Measurements from ENCODE around the gene TMEM63A. TPM values are rescaled to one million over a fixed set of nuclear protein-coding genes. Genes with fewer than 3 reads are reported as not detected.

Gene TMEM63A
- total RNA-seq, 2 donors from 2014 or later = 141 to 192 TPM

- Histone ChIP-seq H3K4me3 (no peak overlapping the region), H3K9me3 (no peaks in the 10 kb centered on the region), H3K4me1 (replicated peaks) (no peaks in the 10 kb centered on the region), H3K36me3 (no peaks in the 10 kb centered on the region), H3K27ac (peak overlapping the region in 1 of 2 donors; percentile 52), H3K27me3 (replicated peaks; ENCODE audit: insufficient read depth) (no peaks in the 10 kb centered on the region)
- intact Hi-C loops (cut with DNase I) = no loop called here
- WGBS = 85% methylated on average over 19 of the region's 19 CpGs
- no peak for DNase-seq (ENCODE audit: low spot score)
- TF ChIP-seq CTCF (IDR thresholded peaks at IDR 0.05) = no peak
Observed at GRCh38 chr1:225897595-225898514, 15.7 kb upstream of the TMEM63A start.

GRCh38 chr1:225896937-225897549, 14.9 kb upstream of the TMEM63A start:
- H3K4me3 ChIP-seq = no peak overlapping the region
- no peaks in the 10 kb centered on the region for H3K4me1 ChIP-seq (replicated peaks)
- TF ChIP-seq CTCF (IDR thresholded peaks at IDR 0.05) (no peak), POLR2A (IDR thresholded peaks at IDR 0.05) (peak; percentile 48), POLR2AphosphoS5 (IDR thresholded peaks at IDR 0.05) (peak; percentile 79)
- no peaks in the 10 kb centered on the region for H3K36me3 ChIP-seq
- WGBS = 56% methylated on average over 7 of the region's 7 CpGs
- peak; percentile 67 for DNase-seq (ENCODE audit: low spot score)
- H3K27me3 ChIP-seq (replicated peaks; ENCODE audit: insufficient read depth) = no peaks in the 10 kb centered on the region
- intact Hi-C loops (cut with DNase I) = no loop called here
- no peaks in the 10 kb centered on the region for H3K9me3 ChIP-seq
- peak overlapping the region; percentile 2 to 52 for H3K27ac ChIP-seq

- no peak for TF ChIP-seq CTCF (IDR thresholded peaks at IDR 0.05)
- TF ChIP-seq POLR2AphosphoS5 (IDR thresholded peaks at IDR 0.05) = no peak
- TF ChIP-seq POLR2A (IDR thresholded peaks at IDR 0.05) = no peak
- no peaks in the 10 kb centered on the region for H3K27me3 ChIP-seq (replicated peaks; ENCODE audit: insufficient read depth)
- intact Hi-C loops (cut with DNase I) = no loop called here
- H3K9me3 ChIP-seq = no peaks in the 10 kb centered on the region
- H3K4me1 ChIP-seq (replicated peaks) = no peaks in the 10 kb centered on the region
- H3K27ac ChIP-seq = peak overlapping the region in 1 of 2 donors; percentile 2
- DNase-seq (ENCODE audit: low spot score) = no peak
- 64% methylated on average over 5 of the region's 5 CpGs for WGBS
- H3K4me3 ChIP-seq = no peak overlapping the region
- no peaks in the 10 kb centered on the region for H3K36me3 ChIP-seq
Observed at GRCh38 chr1:225896494-225896893, 14.3 kb upstream of the TMEM63A start.

- 88% methylated on average over 6 of the region's 6 CpGs for WGBS
- peaks cover 10% of the 10 kb centered on the region for H3K4me1 ChIP-seq (replicated peaks)
- peak overlapping the region; percentile 86 to 91 for H3K27ac ChIP-seq
- no peak for TF ChIP-seq POLR2AphosphoS5 (IDR thresholded peaks at IDR 0.05)
- TF ChIP-seq CTCF (IDR thresholded peaks at IDR 0.05) = no peak
- no peak for TF ChIP-seq POLR2A (IDR thresholded peaks at IDR 0.05)
- DNase-seq (ENCODE audit: low spot score) = no peak
- H3K9me3 ChIP-seq = no peaks in the 10 kb centered on the region
- no peak overlapping the region for H3K4me3 ChIP-seq
- H3K36me3 ChIP-seq = no peaks in the 10 kb centered on the region
- intact Hi-C loops (cut with DNase I) = no loop called here
- H3K27me3 ChIP-seq (replicated peaks; ENCODE audit: insufficient read depth) = no peaks in the 10 kb centered on the region
Observed at GRCh38 chr1:225892307-225892706, 10.1 kb upstream of the TMEM63A start.
